ENCODE results near the gene ADGRG2. TPM values are rescaled to one million over a fixed set of nuclear protein-coding genes. Genes with fewer than 3 reads are reported as not detected.

ADGRG2 gene
- total RNA-seq, 1 experiment from 2014 or later = not detected

- BruUV-seq (replicated peaks) = no TSS peak
- POLR2A ChIA-PET = no interaction called here
- H3K36me3 ChIP-seq (ENCODE audit: control insufficient read depth, insufficient read depth, low read length) = no peaks in the 10 kb centered on the region
- no peak overlapping the region for H3K4me3 Mint-ChIP-seq (ENCODE audit: unreplicated experiment)
- TF ChIP-seq, protein P1, sequence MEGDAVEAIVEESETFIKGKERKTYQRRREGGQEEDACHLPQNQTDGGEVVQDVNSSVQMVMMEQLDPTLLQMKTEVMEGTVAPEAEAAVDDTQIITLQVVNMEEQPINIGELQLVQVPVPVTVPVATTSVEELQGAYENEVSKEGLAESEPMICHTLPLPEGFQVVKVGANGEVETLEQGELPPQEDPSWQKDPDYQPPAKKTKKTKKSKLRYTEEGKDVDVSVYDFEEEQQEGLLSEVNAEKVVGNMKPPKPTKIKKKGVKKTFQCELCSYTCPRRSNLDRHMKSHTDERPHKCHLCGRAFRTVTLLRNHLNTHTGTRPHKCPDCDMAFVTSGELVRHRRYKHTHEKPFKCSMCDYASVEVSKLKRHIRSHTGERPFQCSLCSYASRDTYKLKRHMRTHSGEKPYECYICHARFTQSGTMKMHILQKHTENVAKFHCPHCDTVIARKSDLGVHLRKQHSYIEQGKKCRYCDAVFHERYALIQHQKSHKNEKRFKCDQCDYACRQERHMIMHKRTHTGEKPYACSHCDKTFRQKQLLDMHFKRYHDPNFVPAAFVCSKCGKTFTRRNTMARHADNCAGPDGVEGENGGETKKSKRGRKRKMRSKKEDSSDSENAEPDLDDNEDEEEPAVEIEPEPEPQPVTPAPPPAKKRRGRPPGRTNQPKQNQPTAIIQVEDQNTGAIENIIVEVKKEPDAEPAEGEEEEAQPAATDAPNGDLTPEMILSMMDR (IDR thresholded peaks at IDR 0.05; ENCODE audit: insufficient read depth in 1 of 2, low read depth in 1 of 2, low read length in 1 of 2, severe bottlenecking in 1 of 2, unreplicated experiment in 1 of 2) = no peak
- no peak overlapping the region for H3K4me3 ChIP-seq (ENCODE audit: low read depth, low read length)
- no peaks in the 10 kb centered on the region for H3K9me3 Mint-ChIP-seq (ENCODE audit: unreplicated experiment)
- no peaks in the 10 kb centered on the region for H3K4me1 ChIP-seq
- no peak for DNase-seq
- H3K27me3 Mint-ChIP-seq (ENCODE audit: insufficient read depth, unreplicated experiment) = no peaks in the 10 kb centered on the region
- CTCF ChIA-PET = no interaction called here
- no peaks in the 10 kb centered on the region for H3K9me3 ChIP-seq
- H3K36me3 Mint-ChIP-seq (ENCODE audit: insufficient read depth, unreplicated experiment) = peaks cover 5% of the 10 kb centered on the region
- H3K4me1 Mint-ChIP-seq (ENCODE audit: low read depth, unreplicated experiment) = peaks cover 15% of the 10 kb centered on the region
- no peak overlapping the region for H3K27ac Mint-ChIP-seq (ENCODE audit: unreplicated experiment)
- intact Hi-C loops (cut with micrococcal nuclease; ENCODE audit: unreplicated experiment) = no loop called here
- no peaks in the 10 kb centered on the region for H3K27me3 ChIP-seq (replicated peaks; ENCODE audit: control insufficient read depth, insufficient read depth, low read length)
These were observed 159.9 kb downstream of the ADGRG2 start for GRCh38 chrX:18962329-18962728.

DNA sequence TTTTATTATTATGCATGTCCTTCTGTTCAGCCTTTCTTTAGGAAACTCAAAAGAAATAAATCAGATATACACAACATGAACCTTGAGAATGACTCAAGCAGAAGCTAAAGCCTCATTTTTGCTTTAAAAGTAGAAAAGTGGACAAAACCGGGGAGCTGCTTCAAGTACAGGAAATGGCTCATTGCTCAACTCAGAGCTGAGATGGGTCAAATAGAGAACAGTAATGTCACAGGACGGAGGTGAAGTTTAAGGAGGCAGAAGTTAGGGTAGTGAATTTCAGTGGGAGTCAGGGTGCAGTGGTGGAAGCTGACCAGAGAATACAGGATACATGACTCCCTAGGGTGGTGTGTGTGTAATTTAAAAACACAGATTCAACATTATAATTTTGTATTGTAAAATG, 160.6 kb downstream of the ADGRG2 start:
- POLR2A ChIA-PET = no interaction called here
- DNase-seq = no peak
- H3K36me3 Mint-ChIP-seq (ENCODE audit: insufficient read depth, unreplicated experiment) = peaks cover 5% of the 10 kb centered on the region
- TF ChIP-seq, protein P1 (IDR thresholded peaks at IDR 0.05; ENCODE audit: insufficient read depth in 1 of 2, low read depth in 1 of 2, low read length in 1 of 2, severe bottlenecking in 1 of 2, unreplicated experiment in 1 of 2) = no peak
- H3K4me3 Mint-ChIP-seq (ENCODE audit: unreplicated experiment) = no peak overlapping the region
- H3K9me3 Mint-ChIP-seq (ENCODE audit: unreplicated experiment) = no peaks in the 10 kb centered on the region
- intact Hi-C loops (cut with micrococcal nuclease; ENCODE audit: unreplicated experiment) = no loop called here
- no peaks in the 10 kb centered on the region for H3K36me3 ChIP-seq (ENCODE audit: control insufficient read depth, insufficient read depth, low read length)
- no peaks in the 10 kb centered on the region for H3K27me3 Mint-ChIP-seq (ENCODE audit: insufficient read depth, unreplicated experiment)
- H3K4me3 ChIP-seq (ENCODE audit: low read depth, low read length) = no peak overlapping the region
- CTCF ChIA-PET = no interaction called here
- no peaks in the 10 kb centered on the region for H3K4me1 ChIP-seq
- H3K4me1 Mint-ChIP-seq (ENCODE audit: low read depth, unreplicated experiment) = peaks cover 9% of the 10 kb centered on the region
- no peak overlapping the region for H3K27ac Mint-ChIP-seq (ENCODE audit: unreplicated experiment)
- no peaks in the 10 kb centered on the region for H3K9me3 ChIP-seq
- no peaks in the 10 kb centered on the region for H3K27me3 ChIP-seq (replicated peaks; ENCODE audit: control insufficient read depth, insufficient read depth, low read length)
- BruUV-seq (replicated peaks) = no TSS peak

DNA sequence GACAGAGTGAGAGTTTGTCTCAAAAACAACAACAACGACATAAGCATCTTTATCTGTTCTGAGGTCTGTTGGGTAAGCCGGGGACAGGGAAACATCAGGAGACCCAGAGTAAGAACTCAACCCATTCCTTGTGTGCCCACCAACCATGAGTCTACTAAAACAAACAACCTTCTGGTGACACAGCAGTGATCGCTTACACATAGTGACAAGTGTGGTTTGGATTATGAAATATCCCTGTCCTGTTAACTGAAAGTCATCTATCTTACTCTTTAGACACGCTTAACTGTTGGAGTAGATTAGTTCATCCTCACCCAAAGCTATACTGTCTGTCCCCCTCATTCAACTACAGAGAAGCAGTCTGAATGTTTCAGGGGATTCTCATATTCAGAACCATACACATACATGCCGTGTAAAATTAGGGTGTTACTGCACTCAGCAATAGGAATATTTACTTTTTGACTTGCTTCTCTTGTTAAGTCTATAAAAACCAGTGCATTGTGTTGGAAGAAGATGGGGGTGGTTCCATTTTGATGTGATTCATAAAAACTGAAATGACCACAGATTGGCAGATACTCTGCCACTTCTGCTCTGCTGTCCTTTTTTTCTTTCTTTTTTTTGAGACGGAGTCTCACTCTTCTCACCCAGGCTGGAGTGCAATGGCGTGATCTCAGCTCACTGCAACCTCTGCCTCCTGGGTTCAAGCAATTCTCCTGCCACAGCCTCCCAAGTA, 165.8 kb downstream of the ADGRG2 start:
- H3K4me3 Mint-ChIP-seq (ENCODE audit: unreplicated experiment) = no peak overlapping the region
- Histone ChIP-seq H3K27me3 (replicated peaks; ENCODE audit: control insufficient read depth, insufficient read depth, low read length) (no peaks in the 10 kb centered on the region), H3K9me3 (no peaks in the 10 kb centered on the region), H3K4me3 (ENCODE audit: low read depth, low read length) (no peak overlapping the region), H3K36me3 (ENCODE audit: control insufficient read depth, insufficient read depth, low read length) (no peaks in the 10 kb centered on the region), H3K4me1 (no peaks in the 10 kb centered on the region)
- no TSS peak for BruUV-seq (replicated peaks)
- TF ChIP-seq, protein P1 (IDR thresholded peaks at IDR 0.05; ENCODE audit: insufficient read depth in 1 of 2, low read depth in 1 of 2, low read length in 1 of 2, severe bottlenecking in 1 of 2, unreplicated experiment in 1 of 2) = no peak
- no peaks in the 10 kb centered on the region for H3K9me3 Mint-ChIP-seq (ENCODE audit: unreplicated experiment)
- DNase-seq = no peak
- intact Hi-C loops (cut with micrococcal nuclease; ENCODE audit: unreplicated experiment) = no loop called here
- no peaks in the 10 kb centered on the region for H3K27me3 Mint-ChIP-seq (ENCODE audit: insufficient read depth, unreplicated experiment)
- ChIA-PET CTCF (no interaction called here), POLR2A (no interaction called here)
- H3K4me1 Mint-ChIP-seq (ENCODE audit: low read depth, unreplicated experiment) = no peaks in the 10 kb centered on the region
- no peak overlapping the region for H3K27ac Mint-ChIP-seq (ENCODE audit: unreplicated experiment)
- H3K36me3 Mint-ChIP-seq (ENCODE audit: insufficient read depth, unreplicated experiment) = peaks cover 5% of the 10 kb centered on the region
